DOHH2 (cell line): ENCODE results near the gene IL2RG.

Experiments
- H3F3A ChIP-seq: fragments of 200-600 bp; sonication (generic), shearing (Covaris generic); 2 replicates; pipeline ENCODE4 v1.6.0; 2016; ENCODE audit warnings: antibody characterized with exemption, mild to moderate bottlenecking; ENCODE audit not compliant: control insufficient read depth, insufficient read depth
- H3K27ac ChIP-seq: fragments of 200-600 bp; sonication (generic); 2 replicates; pipeline ENCODE4 v1.5.1; 2014; ENCODE audit warnings: low read depth, mild to moderate bottlenecking, low read length, moderate library complexity
- H3K27me3 ChIP-seq: fragments of 200-600 bp; sonication (generic); 2 replicates; pipeline ENCODE4 v1.6.1; 2014; ENCODE audit warnings: mild to moderate bottlenecking, low read length, mixed read lengths; ENCODE audit not compliant: control insufficient read depth
- H3K36me3 ChIP-seq: fragments of 200-600 bp; sonication (generic); 2 replicates; pipeline ENCODE4 v1.6.1; 2014; ENCODE audit warnings: mild to moderate bottlenecking, low read length, moderate library complexity, mixed read lengths; ENCODE audit not compliant: control insufficient read depth
- H3K4me1 ChIP-seq: fragments of 200-600 bp; sonication (generic); 2 replicates; pipeline ENCODE4 v1.6.1; 2014; ENCODE audit warnings: mild to moderate bottlenecking, low read length, mixed read lengths; ENCODE audit not compliant: control insufficient read depth
- H3K4me2 ChIP-seq: fragments of 200-600 bp; sonication (generic); 2 replicates; pipeline ENCODE4 v1.6.0; 2014; ENCODE audit warnings: mild to moderate bottlenecking, low read length, moderate library complexity
- H3K4me3 ChIP-seq: fragments of 200-600 bp; sonication (generic); 2 replicates; pipeline ENCODE4 v1.5.1; 2014; ENCODE audit warnings: mild to moderate bottlenecking, low read length, mixed read lengths
- H3K79me2 ChIP-seq: fragments of 200-600 bp; sonication (generic); 2 replicates; pipeline ENCODE4 v1.6.1; 2014; ENCODE audit warnings: mild to moderate bottlenecking, low read length, mixed read lengths; ENCODE audit not compliant: control insufficient read depth
- H3K9me2 ChIP-seq: fragments of 200-600 bp; sonication (generic); replicated peaks from 2 replicates; pipeline ENCODE4 v1.6.1; 2014; ENCODE audit warnings: mild to moderate bottlenecking, low read length, mixed read lengths; ENCODE audit not compliant: control insufficient read depth
- H3K9me3 ChIP-seq: fragments of 200-600 bp; sonication (generic); 2 replicates; pipeline ENCODE4 v1.6.1; 2014; ENCODE audit warnings: antibody characterized with exemption, low read length, mixed read lengths; ENCODE audit not compliant: control insufficient read depth, insufficient read depth
- H4K20me1 ChIP-seq: fragments of 200-600 bp; sonication (generic); 2 replicates; pipeline ENCODE4 v1.6.0; 2014; ENCODE audit warnings: low read depth, mild to moderate bottlenecking, antibody characterized with exemption, low read length, moderate library complexity; ENCODE audit not compliant: control insufficient read depth, insufficient read depth
- EZH2phosphoT487 ChIP-seq: fragments of 200-600 bp; sonication (generic); IDR thresholded peaks from 2 replicates; pipeline ENCODE4 v1.6.1; 2017; ENCODE audit warnings: borderline replicate concordance, mild to moderate bottlenecking, antibody characterized with exemption, low read length, moderate library complexity, mixed read lengths
- TF ChIP-seq, protein P1 (sequence below): fragments of 200-600 bp; sonication (generic); IDR thresholded peaks from one replicate; pipeline ENCODE4 v1.5.1; 2014; ENCODE audit warnings: antibody characterized with exemption, mild to moderate bottlenecking, low read depth, low read length; ENCODE audit not compliant: poor library complexity, severe bottlenecking

Gene IL2RG

DNA sequence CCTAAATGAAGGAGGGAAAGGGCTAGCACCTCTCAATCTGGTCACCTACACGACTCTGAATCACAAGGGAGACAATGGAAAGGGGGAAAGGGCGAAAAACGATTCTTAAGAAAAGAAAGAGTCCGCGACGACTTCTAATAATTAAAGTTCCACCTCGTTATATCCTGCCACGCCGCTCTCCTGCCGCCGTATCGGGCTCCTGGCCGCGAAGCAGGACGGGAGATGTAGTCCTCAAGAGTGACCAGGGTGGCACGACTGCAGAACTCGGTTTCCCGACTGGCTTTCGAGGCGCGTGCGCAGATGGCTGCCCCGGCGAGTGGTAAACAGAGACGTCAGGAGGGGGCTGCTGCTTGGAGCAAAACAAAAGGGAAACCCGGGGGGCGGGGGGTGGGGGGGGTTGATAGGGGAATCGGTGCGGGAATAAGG is 15.8 kb downstream of the IL2RG start, which contains the start of gene FOXO4:
FOXO4 (plus strand) TSS at position 297 of the 426 bp plus-strand sequence. CDS start 678 bp downstream, outside the sequence.
- TF ChIP-seq EZH2phosphoT487, result no peak
- TF ChIP-seq, protein P1, sequence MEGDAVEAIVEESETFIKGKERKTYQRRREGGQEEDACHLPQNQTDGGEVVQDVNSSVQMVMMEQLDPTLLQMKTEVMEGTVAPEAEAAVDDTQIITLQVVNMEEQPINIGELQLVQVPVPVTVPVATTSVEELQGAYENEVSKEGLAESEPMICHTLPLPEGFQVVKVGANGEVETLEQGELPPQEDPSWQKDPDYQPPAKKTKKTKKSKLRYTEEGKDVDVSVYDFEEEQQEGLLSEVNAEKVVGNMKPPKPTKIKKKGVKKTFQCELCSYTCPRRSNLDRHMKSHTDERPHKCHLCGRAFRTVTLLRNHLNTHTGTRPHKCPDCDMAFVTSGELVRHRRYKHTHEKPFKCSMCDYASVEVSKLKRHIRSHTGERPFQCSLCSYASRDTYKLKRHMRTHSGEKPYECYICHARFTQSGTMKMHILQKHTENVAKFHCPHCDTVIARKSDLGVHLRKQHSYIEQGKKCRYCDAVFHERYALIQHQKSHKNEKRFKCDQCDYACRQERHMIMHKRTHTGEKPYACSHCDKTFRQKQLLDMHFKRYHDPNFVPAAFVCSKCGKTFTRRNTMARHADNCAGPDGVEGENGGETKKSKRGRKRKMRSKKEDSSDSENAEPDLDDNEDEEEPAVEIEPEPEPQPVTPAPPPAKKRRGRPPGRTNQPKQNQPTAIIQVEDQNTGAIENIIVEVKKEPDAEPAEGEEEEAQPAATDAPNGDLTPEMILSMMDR, result no peak
- Histone ChIP-seq H3K27ac (no peak within 1 kb of the TSS), H3K9me2 (no peaks in the 10 kb centered on the region)

DNA sequence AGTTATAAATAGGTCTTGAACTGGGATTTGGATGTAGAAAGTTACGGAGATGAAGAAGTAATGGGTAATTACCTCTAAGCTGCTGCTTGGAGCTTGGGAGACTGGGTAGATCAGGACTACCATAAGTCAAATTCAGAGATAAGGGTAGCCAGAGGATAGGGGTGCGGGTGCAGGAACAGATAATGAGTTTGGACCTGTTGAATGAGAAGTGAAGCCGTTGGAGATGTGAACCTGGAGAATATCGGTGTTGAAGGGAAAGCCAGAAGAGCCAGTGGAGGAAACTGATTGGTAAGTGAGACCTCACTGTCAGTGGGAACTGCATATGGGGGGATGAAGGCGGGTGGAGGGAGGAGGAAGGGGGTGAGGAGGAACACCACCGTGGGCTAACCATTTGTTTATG is 16.3 kb downstream of the IL2RG start:
- Histone ChIP-seq H3F3A (no peaks in the 10 kb centered on the region), H3K27me3 (no peaks in the 10 kb centered on the region), H3K9me3 (no peaks in the 10 kb centered on the region), H3K27ac (no peak overlapping the region), H3K4me1 (peaks cover 11% of the 10 kb centered on the region), H3K36me3 (no peaks in the 10 kb centered on the region), H3K4me2 (peak overlapping the region; percentile 83), H4K20me1 (no peaks in the 10 kb centered on the region), H3K9me2 (no peaks in the 10 kb centered on the region), H3K79me2 (no peaks in the 10 kb centered on the region), H3K4me3 (peak overlapping the region; percentile 84)
- TF ChIP-seq EZH2phosphoT487, result no peak
- TF ChIP-seq, protein P1, result no peak

More for the DNA sequence above, 15.8 kb downstream of the IL2RG start, which contains the start of gene FOXO4:
- Histone ChIP-seq H3K9me3 (no peaks in the 10 kb centered on the region), H3K36me3 (no peaks in the 10 kb centered on the region), H3K79me2 (no peaks in the 10 kb centered on the region), H3F3A (no peaks in the 10 kb centered on the region), H3K4me2 (peak within 1 kb of the TSS; percentile 93), H3K4me3 (peak within 1 kb of the TSS; percentile 84), H4K20me1 (no peaks in the 10 kb centered on the region), H3K4me1 (peaks cover 11% of the 10 kb centered on the region), H3K27me3 (no peaks in the 10 kb centered on the region)

DNA sequence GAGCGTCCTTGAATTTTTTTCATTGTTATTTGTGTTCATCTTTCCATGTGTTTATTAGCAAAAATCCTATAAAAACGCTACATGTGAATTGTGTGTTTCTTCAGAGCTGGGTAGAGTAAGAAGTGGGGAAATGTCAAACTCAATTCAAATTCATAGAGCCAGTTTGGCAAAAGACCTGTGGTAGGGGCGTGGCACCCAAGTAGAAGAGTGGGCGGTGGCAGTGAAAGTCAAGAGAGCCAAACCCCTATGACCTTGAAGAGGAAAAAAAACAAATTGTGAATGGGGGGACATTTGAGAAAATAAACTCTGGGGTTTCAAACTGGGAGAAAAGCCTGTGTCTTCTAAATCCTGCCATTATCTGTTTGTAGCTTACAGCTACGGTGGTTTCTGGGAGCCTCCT is 20.1 kb downstream of the IL2RG start:
- TF ChIP-seq, protein P1, result no peak
- Histone ChIP-seq H4K20me1 (no peaks in the 10 kb centered on the region), H3K4me2 (no peak overlapping the region)

More for the DNA sequence above, 20.1 kb downstream of the IL2RG start:
- Histone ChIP-seq H3K9me3 (no peaks in the 10 kb centered on the region), H3K36me3 (no peaks in the 10 kb centered on the region), H3K9me2 (no peaks in the 10 kb centered on the region), H3K27ac (no peak overlapping the region), H3F3A (no peaks in the 10 kb centered on the region), H3K27me3 (no peaks in the 10 kb centered on the region), H3K4me1 (peaks cover 6% of the 10 kb centered on the region), H3K79me2 (no peaks in the 10 kb centered on the region), H3K4me3 (no peak overlapping the region)
